Smooth muscle cell (in vitro differentiated cells): ENCODE results near the gene ZSWIM9. TPM values are rescaled to one million over a fixed set of nuclear protein-coding genes. Genes with fewer than 3 reads are reported as not detected.

Source experiments
- DNase-seq: peaks from one replicate; lab custom pipeline; 2025; ENCODE audit not compliant: unreplicated experiment; lab: John Stamatoyannopoulos, UW
- H2AFZ ChIP-seq: fragments of 200-600 bp; sonication (generic); 2 replicates; pipeline ENCODE4 v1.6.0; 2016; ENCODE audit warnings: antibody characterized with exemption, low read depth, mild to moderate bottlenecking
- H3F3A ChIP-seq: fragments of 200-600 bp; sonication (generic); 2 replicates; pipeline ENCODE4 v1.6.0; 2017; ENCODE audit warnings: antibody characterized with exemption, low read depth
- H3K27ac ChIP-seq: fragments of 200-600 bp; sonication (generic); 2 replicates; pipeline ENCODE4 v1.5.1; 2016; ENCODE audit warnings: low read depth, mild to moderate bottlenecking
- H3K27me3 ChIP-seq: fragments of 200-600 bp; sonication (generic); 2 replicates; pipeline ENCODE4 v1.6.1; 2016; ENCODE audit warnings: low read depth, mild to moderate bottlenecking
- H3K36me3 ChIP-seq: fragments of 200-600 bp; sonication (generic); 2 replicates; pipeline ENCODE4 v1.5.1; 2016; ENCODE audit warnings: low read depth
- H3K4me1 ChIP-seq: fragments of 200-600 bp; sonication (generic); 2 replicates; pipeline ENCODE4 v1.5.1; 2016; ENCODE audit warnings: low read depth
- H3K4me2 ChIP-seq: fragments of 200-600 bp; sonication (generic); 2 replicates; pipeline ENCODE4 v1.6.0; 2016; ENCODE audit warnings: mild to moderate bottlenecking
- H3K4me3 ChIP-seq: fragments of 200-600 bp; sonication (generic); 2 replicates; pipeline ENCODE4 v1.5.1; 2016; ENCODE audit warnings: mild to moderate bottlenecking
- H3K79me2 ChIP-seq: fragments of 200-600 bp; sonication (generic); 2 replicates; pipeline ENCODE4 v1.6.0; 2016; ENCODE audit warnings: low read depth, mild to moderate bottlenecking
- H3K9ac ChIP-seq: fragments of 200-600 bp; sonication (generic); 2 replicates; pipeline ENCODE4 v1.6.0; 2016; ENCODE audit warnings: low read depth
- H3K9me3 ChIP-seq: fragments of 200-600 bp; sonication (generic); replicated peaks from 2 replicates; pipeline ENCODE4 v1.5.1; 2016; ENCODE audit warnings: low read depth
- H4K20me1 ChIP-seq: fragments of 200-600 bp; sonication (generic); 2 replicates; pipeline ENCODE4 v1.6.0; 2016; ENCODE audit warnings: low read depth
- CTCF ChIP-seq: fragments of 200-600 bp; sonication (generic); IDR thresholded peaks from 2 replicates; pipeline ENCODE4 v1.5.1; 2017; ENCODE audit warnings: borderline replicate concordance, mild to moderate bottlenecking, antibody characterized with exemption; ENCODE audit not compliant: insufficient read depth, poor library complexity, severe bottlenecking
- WGBS: methylation state at CpG from one replicate; pipeline ENCODE4 v1.1.7; 2016; ENCODE audit warnings: low lambda C conversion rate; 5-methylcytosine and 5-hydroxymethylcytosine counted together
- polyA plus RNA-seq: library from polyadenylated mRNA; unstranded; fragments of >200 nt; fragmentation: Nextera tagmentation; extraction: Ambion mirVana; gene quantifications from 2 replicates; pipeline ENCODE4 v1.2.1, GENCODE V29; 2016
- total RNA-seq: library from RNA; depleted of rRNA; stranded (reverse); fragments of >200 nt; gene quantifications from 2 replicates; pipeline ENCODE4 v1.2.3, GENCODE V29; 2014

Gene ZSWIM9
- total and polyA plus RNA-seq, 2 experiments from 2014 or later, result 1.3 to 1.6 TPM

GRCh38 chr19:48158210-48158790, 12.2 kb upstream of the ZSWIM9 start:
- TF ChIP-seq CTCF, result no peak
- no peak overlapping the region for H3K4me3 ChIP-seq
- no peaks in the 10 kb centered on the region for H3K79me2 ChIP-seq
- H3F3A ChIP-seq, result no peaks in the 10 kb centered on the region
- no peak overlapping the region for H3K27ac ChIP-seq
- H3K9me3 ChIP-seq, result no peaks in the 10 kb centered on the region
- DNase-seq, result no peak
- no peak overlapping the region for H2AFZ ChIP-seq
- H3K4me1 ChIP-seq, result no peaks in the 10 kb centered on the region
- 91% methylated on average over 12 of the region's 12 CpGs for WGBS
- H3K4me2 ChIP-seq, result no peak overlapping the region
- no peaks in the 10 kb centered on the region for H3K27me3 ChIP-seq
- no peaks in the 10 kb centered on the region for H4K20me1 ChIP-seq
- H3K36me3 ChIP-seq, result no peaks in the 10 kb centered on the region
- H3K9ac ChIP-seq, result no peak overlapping the region

DNA sequence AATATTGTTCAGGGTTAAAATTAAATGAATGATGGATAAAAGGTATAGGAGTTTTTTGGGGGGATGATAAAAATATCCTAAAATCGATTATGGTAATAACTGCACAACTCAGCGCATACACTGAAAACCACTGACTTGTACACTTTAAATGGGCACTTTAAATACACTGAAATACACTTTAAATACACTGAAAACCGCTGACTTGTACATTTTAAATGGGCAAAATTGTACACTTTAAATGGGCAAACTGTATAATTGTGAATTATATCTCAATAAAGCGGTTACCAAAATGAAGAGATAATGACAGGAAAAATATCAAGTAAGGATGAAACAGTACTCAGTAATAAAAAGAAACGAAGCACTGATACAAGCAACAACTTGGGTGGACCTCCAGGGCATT, 1.8 kb upstream of the ZSWIM9 start:
- Histone ChIP-seq H3F3A (no peaks in the 10 kb centered on the region), H3K4me3 (no peak overlapping the region), H3K27ac (peak overlapping the region; percentile 8), H3K9me3 (no peaks in the 10 kb centered on the region), H3K4me2 (no peak overlapping the region), H3K36me3 (no peaks in the 10 kb centered on the region), H3K79me2 (peaks cover 9% of the 10 kb centered on the region), H2AFZ (no peak overlapping the region), H3K9ac (no peak overlapping the region), H4K20me1 (no peaks in the 10 kb centered on the region), H3K4me1 (peaks cover 9% of the 10 kb centered on the region), H3K27me3 (no peaks in the 10 kb centered on the region)
- WGBS, result 89% methylated on average over 5 of the region's 5 CpGs
- no peak for TF ChIP-seq CTCF
- no peak for DNase-seq

- no peak overlapping the region for H3K9ac ChIP-seq
Measured at GRCh38 chr19:48169578-48169938, 922 bp upstream of the ZSWIM9 start.

More at GRCh38 chr19:48169578-48169938, 922 bp upstream of the ZSWIM9 start:
- Histone ChIP-seq H4K20me1 (no peaks in the 10 kb centered on the region), H3K4me3 (peak overlapping the region; percentile 90), H3K36me3 (no peaks in the 10 kb centered on the region), H3K27me3 (no peaks in the 10 kb centered on the region), H3K9me3 (no peaks in the 10 kb centered on the region), H3F3A (no peaks in the 10 kb centered on the region), H3K4me2 (peak overlapping the region; percentile 94), H3K4me1 (peaks cover 9% of the 10 kb centered on the region), H2AFZ (peak overlapping the region; percentile 32), H3K79me2 (peaks cover 9% of the 10 kb centered on the region), H3K27ac (peak overlapping the region; percentile 8)
- no peak for TF ChIP-seq CTCF
- DNase-seq, result peak; percentile 72
- WGBS, result 0% methylated on average over 3 of the region's 15 CpGs
